Measurements from ENCODE around the gene FOXJ2.
"Not testable (repeated sequence)": the region's sequence is repeated elsewhere in the genome, so short reads cannot be mapped to it uniquely, and the experiment has no call there.

Gene FOXJ2

GRCh38 chr12:8031017-8031416, 1.5 kb upstream of the FOXJ2 start:
- DNase-seq = not testable (repeated sequence)

GRCh38 chr12:8031872-8032241, 659 bp upstream of the FOXJ2 start:
- DNase-seq = no peak

- peak; percentile 69 for DNase-seq
These were observed 883 bp downstream of the FOXJ2 start for GRCh38 chr12:8033153-8034044.

- no peak for DNase-seq
These were observed 2.3 kb downstream of the FOXJ2 start for GRCh38 chr12:8034802-8035201.

- no peak for DNase-seq
These were observed 3.0 kb downstream of the FOXJ2 start for GRCh38 chr12:8035440-8036010.

GRCh38 chr12:8036346-8036745, 3.8 kb downstream of the FOXJ2 start:
- DNase-seq = no peak

GRCh38 chr12:8037046-8037663, 4.6 kb downstream of the FOXJ2 start:
- DNase-seq = no peak

- DNase-seq = no peak
These were observed 5.4 kb downstream of the FOXJ2 start for GRCh38 chr12:8037947-8038346.

GRCh38 chr12:8038659-8039114, 6.2 kb downstream of the FOXJ2 start:
- peak; percentile 46 for DNase-seq

- no peak for DNase-seq
These were observed 8.3 kb downstream of the FOXJ2 start for GRCh38 chr12:8040791-8041190.

GRCh38 chr12:8045952-8046944, 13.7 kb downstream of the FOXJ2 start:
- DNase-seq = peak; percentile 91

GRCh38 chr12:8047842-8048241, 15.3 kb downstream of the FOXJ2 start:
- no peak for DNase-seq

- DNase-seq = no peak
These were observed 16.4 kb downstream of the FOXJ2 start for GRCh38 chr12:8048906-8049305.

- DNase-seq = no peak
These were observed 18.2 kb downstream of the FOXJ2 start for GRCh38 chr12:8050600-8051250.

GRCh38 chr12:8052679-8053078, 20.2 kb downstream of the FOXJ2 start:
- no peak for DNase-seq

GRCh38 chr12:8054816-8055215, 22.3 kb downstream of the FOXJ2 start:
- DNase-seq = no peak

GRCh38 chr12:8057306-8057705, 24.8 kb downstream of the FOXJ2 start:
- no peak for DNase-seq

- no peak for DNase-seq
These were observed 25.3 kb downstream of the FOXJ2 start for GRCh38 chr12:8057839-8058238.

GRCh38 chr12:8058506-8058905, 26.0 kb downstream of the FOXJ2 start:
- DNase-seq = no peak

- no peak for DNase-seq
These were observed 31.6 kb downstream of the FOXJ2 start for GRCh38 chr12:8064131-8064530.

GRCh38 chr12:8065991-8066594, 33.6 kb downstream of the FOXJ2 start, which contains the start of gene C3AR1:
TSS of gene C3AR1 (minus strand) at chr12:8066359. CDS start at chr12:8060185, 6,174 bp downstream.
- peak; percentile 34 for DNase-seq

GRCh38 chr12:8069582-8069981, 37.1 kb downstream of the FOXJ2 start:
- DNase-seq = no peak
